CD4-positive, alpha-beta T cell treated with Interleukin-6 at 100 ng/mL for 8 hours (primary cell): ENCODE data around the gene ROR2.

Source experiments
- DNase-seq: peaks from one replicate; pipeline ENCODE4 v3.0.0-alpha.2; 2020; ENCODE audit warnings: mixed read lengths, low spot score

Gene ROR2

GRCh38 chr9:91736898-91737601, 213.0 kb downstream of the ROR2 start:
- DNase-seq: no peak

GRCh38 chr9:91736311-91736710, 213.7 kb downstream of the ROR2 start:
- no peak for DNase-seq

GRCh38 chr9:91735049-91735448, 215.0 kb downstream of the ROR2 start:
- DNase-seq: no peak

GRCh38 chr9:91734371-91734981, 215.6 kb downstream of the ROR2 start:
- DNase-seq: peak; percentile 38

GRCh38 chr9:91733006-91733624, 216.9 kb downstream of the ROR2 start:
- no peak for DNase-seq

GRCh38 chr9:91732187-91733005, 217.6 kb downstream of the ROR2 start:
- DNase-seq: no peak

GRCh38 chr9:91730806-91731205, 219.2 kb downstream of the ROR2 start:
- DNase-seq: no peak

- no peak for DNase-seq
These were observed 220.5 kb downstream of the ROR2 start for GRCh38 chr9:91729558-91729842.

- no peak for DNase-seq
These were observed 222.1 kb downstream of the ROR2 start for GRCh38 chr9:91727972-91728371.

GRCh38 chr9:91727316-91727861, 222.6 kb downstream of the ROR2 start:
- peak; percentile 22 for DNase-seq

- no peak for DNase-seq
These were observed 223.5 kb downstream of the ROR2 start for GRCh38 chr9:91726406-91727100.

- DNase-seq: no peak
These were observed 224.4 kb downstream of the ROR2 start for GRCh38 chr9:91725651-91726050.

GRCh38 chr9:91724609-91725505, 225.2 kb downstream of the ROR2 start:
- DNase-seq: no peak

GRCh38 chr9:91724068-91724440, 226.0 kb downstream of the ROR2 start:
- no peak for DNase-seq

- DNase-seq: no peak
These were observed 226.5 kb downstream of the ROR2 start for GRCh38 chr9:91723420-91724067.

- no peak for DNase-seq
These were observed 229.0 kb downstream of the ROR2 start for GRCh38 chr9:91720751-91721705.

GRCh38 chr9:91720313-91720712, 229.7 kb downstream of the ROR2 start:
- no peak for DNase-seq

GRCh38 chr9:91718071-91718470, 232.0 kb downstream of the ROR2 start:
- DNase-seq: no peak

- no peak for DNase-seq
These were observed 233.2 kb downstream of the ROR2 start for GRCh38 chr9:91716815-91717214.
